RPMI8226 (cell line): ENCODE results near the gene ENTHD1.

Experiments
- DNase-seq: peaks from one replicate; pipeline ENCODE4 v3.0.0-alpha.2; 2015

Gene ENTHD1

DNA sequence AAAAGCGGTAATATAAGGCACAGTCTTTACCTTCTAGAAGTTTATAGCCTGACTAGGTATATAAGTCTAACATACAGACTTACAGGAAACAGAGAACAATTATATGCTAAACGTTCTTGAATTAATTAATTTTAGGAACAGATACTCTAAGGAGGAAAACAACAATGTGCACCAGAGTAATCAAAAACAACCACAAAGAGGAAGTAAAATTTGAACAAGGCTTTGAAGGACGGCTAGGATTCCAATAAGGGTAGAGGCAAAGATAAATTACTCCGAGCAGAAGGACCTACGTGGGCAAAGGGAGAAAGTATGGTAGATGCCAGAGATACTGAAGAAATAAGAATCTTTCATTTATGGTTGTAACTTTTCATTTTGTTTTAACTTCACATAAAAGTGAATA, 54.4 kb downstream of the ENTHD1 start:
- no peak for DNase-seq

DNA sequence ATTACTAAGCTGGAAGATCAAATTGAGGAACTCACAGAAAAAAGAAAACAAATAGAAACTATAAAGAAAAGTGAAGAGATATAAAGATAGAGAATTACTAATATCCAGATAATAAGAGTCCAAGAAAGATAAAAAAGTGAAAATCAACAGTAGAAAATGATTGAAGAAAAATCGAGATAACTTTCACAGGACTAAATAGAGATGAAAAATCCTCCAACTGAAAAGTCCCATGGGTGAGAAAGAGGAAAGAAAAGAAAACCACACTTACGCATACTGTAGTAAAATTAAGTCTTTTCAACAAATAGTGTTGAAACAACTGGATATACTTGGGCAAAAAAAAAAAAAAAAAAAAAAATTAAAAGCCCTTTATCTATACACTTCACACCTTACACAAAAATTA, 60.0 kb downstream of the ENTHD1 start:
- DNase-seq, result no peak

DNA sequence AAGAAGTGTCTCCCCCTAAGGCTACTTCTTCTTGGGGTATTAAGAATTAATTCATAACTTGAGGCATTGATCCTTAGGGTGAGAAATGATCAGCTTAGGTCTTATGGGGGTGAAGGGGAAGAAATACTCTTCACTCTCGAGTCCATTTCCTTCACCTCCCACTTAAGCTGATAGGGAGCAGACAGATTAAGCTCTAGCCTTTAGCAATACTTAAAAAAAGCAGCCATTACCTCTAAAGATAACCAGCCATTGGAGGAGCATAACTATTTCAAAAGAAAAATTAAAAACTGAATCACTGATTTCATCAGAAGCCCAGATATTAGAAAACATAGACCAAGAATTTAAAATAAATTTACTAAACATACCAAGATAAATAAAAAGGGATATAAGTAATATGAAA, 60.5 kb downstream of the ENTHD1 start:
- DNase-seq, result no peak

- DNase-seq, result no peak
Measured at GRCh38 chr22:39832627-39833074, 60.9 kb downstream of the ENTHD1 start.

DNA sequence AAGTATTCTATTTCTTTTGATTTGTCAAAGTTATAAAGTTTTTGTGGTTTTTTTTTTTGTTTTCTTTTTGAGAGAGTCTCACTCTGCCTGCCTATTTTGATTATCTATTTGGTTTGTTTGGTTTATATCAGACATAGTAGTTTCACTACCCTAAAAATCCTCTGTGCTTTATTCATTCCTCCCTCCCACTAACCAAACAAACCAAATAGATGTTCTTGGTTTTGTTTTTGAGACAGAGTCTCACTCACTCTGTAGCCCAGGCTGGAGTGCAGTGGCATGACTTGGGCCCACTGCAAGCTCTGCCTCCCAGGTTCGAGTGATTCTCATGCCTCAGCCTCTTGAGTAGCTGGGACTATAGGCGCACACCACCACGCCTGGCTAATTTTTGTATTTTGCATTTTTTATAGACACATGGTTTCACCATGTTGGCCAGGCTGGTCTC, 67.9 kb downstream of the ENTHD1 start:
- no peak for DNase-seq

GRCh38 chr22:39821008-39821407, 72.6 kb downstream of the ENTHD1 start:
- no peak for DNase-seq

DNA sequence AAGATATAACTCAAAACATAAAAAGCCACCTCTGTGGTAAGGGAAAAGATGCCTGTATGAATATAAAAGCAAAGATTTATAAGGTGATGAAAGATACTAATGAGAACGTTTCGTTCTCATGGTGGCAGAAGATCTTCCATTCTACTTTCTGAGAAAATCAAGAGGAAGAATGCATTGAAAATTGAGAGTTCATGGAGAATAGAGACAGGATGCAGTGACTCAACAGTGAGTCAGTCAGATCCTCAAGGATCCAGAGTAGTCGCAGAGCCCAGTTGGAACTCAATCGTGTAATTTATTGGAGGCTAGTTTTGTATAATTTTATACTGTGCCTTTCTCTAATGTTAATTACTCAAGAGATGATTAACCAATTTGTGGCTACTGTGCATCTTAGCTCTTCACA, 73.3 kb downstream of the ENTHD1 start:
- no peak for DNase-seq

GRCh38 chr22:39819429-39819828, 74.1 kb downstream of the ENTHD1 start:
- DNase-seq, result no peak

GRCh38 chr22:39818094-39818493, 75.5 kb downstream of the ENTHD1 start:
- no peak for DNase-seq

GRCh38 chr22:39815932-39816331, 77.6 kb downstream of the ENTHD1 start:
- peak; percentile 8 for DNase-seq

DNA sequence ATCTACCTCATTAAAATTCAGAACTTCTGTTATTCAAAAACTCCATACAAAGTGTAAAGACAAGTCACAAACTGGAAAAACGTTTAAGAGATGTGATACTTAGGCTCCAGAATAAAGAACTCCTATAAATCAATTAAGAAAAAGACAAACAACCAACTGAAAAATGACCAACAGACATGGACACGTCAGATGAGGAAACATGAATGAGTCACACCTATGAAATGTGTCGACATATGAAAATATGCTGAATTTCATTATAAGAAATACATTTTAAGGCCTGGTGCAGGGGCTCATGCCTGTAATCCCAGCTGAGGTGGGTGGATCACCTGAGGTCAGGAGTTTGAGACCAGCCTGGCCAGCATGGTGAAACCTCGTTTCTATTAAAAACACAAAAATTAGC, 78.7 kb downstream of the ENTHD1 start:
- DNase-seq, result no peak

- no peak for DNase-seq
Measured at GRCh38 chr22:39809772-39810557, 83.6 kb downstream of the ENTHD1 start.

- DNase-seq, result peak; percentile 54
Measured at GRCh38 chr22:39808081-39808480, 85.5 kb downstream of the ENTHD1 start.

DNA sequence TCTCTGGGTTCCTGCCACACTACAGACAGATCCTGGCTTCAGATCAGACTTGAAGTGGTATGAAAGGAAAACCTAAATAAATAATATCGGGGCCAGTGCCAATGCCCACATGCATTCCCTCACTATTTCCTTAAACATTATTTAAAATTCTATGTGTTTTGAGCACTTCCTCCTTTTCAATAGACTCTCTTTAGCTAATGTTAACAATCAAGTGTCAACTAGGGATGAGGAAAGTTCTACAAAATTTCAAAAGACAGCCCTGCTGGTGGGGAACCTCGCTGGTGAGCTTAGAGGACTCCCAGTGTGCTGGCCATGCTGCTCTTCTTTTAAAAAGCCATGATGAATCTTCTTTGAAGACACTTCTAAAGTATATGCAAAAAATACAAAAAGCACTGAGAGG, 87.5 kb downstream of the ENTHD1 start:
- DNase-seq, result no peak

- DNase-seq, result no peak
Measured at GRCh38 chr22:39805117-39805516, 88.4 kb downstream of the ENTHD1 start.

- DNase-seq, result no peak
Measured at GRCh38 chr22:39802682-39803081, 90.9 kb downstream of the ENTHD1 start.

- no peak for DNase-seq
Measured at GRCh38 chr22:39800790-39801520, 92.6 kb downstream of the ENTHD1 start.

DNA sequence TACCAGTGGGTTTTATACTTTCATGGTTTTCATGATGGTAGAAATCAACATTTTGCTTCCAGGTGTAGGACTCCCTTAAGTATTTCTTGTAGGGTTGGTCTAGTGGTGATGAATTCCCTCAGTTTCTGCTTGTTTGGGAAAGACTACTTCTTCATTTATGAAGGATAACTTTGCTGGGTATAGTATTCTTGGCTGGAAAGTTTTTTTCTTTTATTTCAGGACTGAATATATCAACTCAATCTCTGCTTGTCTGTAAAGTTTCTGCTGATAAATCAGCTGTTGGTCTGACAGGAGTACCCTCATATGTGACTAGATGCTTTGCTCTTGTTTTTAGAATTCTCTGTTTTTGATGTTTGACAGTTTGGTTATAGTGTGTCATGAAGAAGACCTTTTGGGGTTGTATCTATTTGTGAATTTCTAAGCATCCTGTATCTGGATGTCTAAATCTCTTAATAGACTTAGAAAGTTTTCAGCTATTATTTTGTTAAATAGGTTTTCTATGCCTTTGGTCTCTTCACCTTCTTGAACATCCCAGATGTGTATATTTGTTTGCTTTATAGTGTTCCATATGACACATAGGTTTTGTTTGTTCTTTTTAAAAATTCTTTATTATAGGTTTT, 95.9 kb downstream of the ENTHD1 start:
- DNase-seq, result no peak

DNA sequence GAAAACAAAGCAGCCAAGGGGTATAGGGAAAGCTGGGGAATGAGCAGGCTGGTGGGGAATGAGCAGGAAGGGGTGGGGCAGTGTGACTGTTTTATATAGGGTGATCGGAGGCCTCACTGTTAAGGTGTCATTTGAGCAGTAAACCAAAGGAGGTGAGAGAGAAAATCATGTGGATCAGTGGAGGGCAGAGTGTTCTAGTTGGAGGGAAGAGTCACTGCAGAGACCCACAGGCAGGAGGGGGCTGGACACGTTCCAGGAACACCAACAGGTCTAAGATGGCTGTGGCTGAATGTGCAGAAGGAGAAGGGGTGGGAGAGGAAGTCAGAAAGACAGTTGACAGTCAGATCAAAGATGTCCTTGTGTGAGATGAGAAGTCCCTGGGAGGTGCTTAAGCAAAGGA, 103.8 kb downstream of the ENTHD1 start:
- no peak for DNase-seq

GRCh38 chr22:39785232-39785631, 108.3 kb downstream of the ENTHD1 start:
- DNase-seq, result no peak

DNA sequence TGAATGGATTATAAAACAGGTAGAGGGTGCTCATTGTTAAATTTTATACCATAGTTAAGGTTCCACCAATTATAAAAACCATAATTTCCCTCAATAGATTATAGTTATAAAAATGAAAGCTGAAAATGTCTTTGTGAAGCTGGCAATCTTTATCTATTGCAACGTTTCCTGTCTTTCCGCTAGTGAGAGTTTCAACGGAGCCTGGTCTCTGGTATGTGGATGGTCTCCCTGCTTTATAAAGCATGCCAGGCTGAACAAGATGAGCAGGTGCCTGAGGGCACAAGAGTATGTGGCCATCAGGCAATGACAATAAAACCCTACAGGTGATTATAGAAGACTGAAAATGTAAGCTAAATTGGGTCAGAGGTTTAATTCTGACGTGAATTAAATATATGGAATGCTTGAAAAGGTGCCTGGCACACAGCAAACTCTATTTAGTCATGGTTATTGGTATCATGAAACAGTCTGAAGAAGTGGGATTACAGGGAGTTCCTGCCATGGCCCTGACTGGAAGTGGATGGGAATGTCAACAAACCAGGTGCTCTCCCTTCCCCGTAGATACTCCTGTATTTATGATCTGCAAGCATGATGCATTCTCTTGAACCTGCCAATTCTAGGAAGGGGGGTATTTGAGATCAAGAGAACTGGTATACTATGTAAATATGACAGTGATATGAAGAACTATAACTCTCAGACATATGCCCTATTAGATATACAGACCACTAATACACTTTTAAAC, 115.7 kb downstream of the ENTHD1 start:
- no peak for DNase-seq

DNA sequence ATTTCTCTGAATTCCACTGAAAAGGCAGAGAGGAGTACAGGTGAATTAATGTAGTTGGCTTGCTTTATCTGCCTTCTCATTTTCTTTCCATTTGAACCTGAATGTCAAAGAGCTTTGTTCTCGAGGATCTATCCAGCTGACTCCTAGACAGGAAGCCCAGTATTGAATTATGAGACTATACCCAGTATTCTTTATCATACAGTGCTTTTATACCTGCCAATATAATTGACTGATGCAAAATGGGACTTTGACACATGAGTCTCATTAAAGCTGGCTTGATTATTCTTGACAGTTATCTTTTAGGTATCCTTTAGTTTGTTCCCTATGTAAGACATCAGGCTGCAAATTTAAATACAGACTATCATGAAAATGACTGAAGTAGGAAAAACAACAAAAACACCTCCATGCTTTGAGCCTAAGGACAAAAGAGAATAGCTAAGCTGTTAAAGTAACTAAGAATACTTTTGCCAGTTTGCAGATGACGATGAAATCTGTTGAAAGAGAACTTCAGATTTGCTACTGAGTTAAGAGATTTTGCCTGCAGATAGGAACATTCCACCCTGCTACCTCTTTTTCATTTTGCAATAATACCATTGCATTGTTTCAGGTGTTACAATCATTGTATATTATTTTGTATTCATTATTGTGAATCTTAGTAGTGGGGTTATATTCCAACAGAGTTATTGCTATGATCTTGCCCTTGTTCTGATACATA, 117.1 kb downstream of the ENTHD1 start:
- no peak for DNase-seq
